Measurements from ENCODE around the gene JAKMIP1.

JAKMIP1 gene

GRCh38 chr4:6113641-6114040 lies 86.7 kb downstream of the JAKMIP1 start:
- H3K4me3 ChIP-seq (ENCODE audit: low read depth, low read length), result no peak overlapping the region
- no peak for TF ChIP-seq CTCF (IDR thresholded peaks at IDR 0.05; ENCODE audit: low read depth, low read length)
- no peak for DNase-seq (ENCODE audit: low read depth, low spot score)
- in situ Hi-C loops (cut with HindIII; ENCODE audit: low sequenced_read_pairs), result no loop called here

GRCh38 chr4:6112606-6113290 lies 87.6 kb downstream of the JAKMIP1 start:
- no peak overlapping the region for H3K4me3 ChIP-seq (ENCODE audit: low read depth, low read length)
- DNase-seq (ENCODE audit: low read depth, low spot score), result no peak
- in situ Hi-C loops (cut with HindIII; ENCODE audit: low sequenced_read_pairs), result no loop called here
- TF ChIP-seq CTCF (IDR thresholded peaks at IDR 0.05; ENCODE audit: low read depth, low read length), result no peak

GRCh38 chr4:6111354-6111960 lies 88.9 kb downstream of the JAKMIP1 start:
- H3K4me3 ChIP-seq (ENCODE audit: low read depth, low read length), result no peak overlapping the region
- in situ Hi-C loops (cut with HindIII; ENCODE audit: low sequenced_read_pairs), result no loop called here
- no peak for DNase-seq (ENCODE audit: low read depth, low spot score)
- TF ChIP-seq CTCF (IDR thresholded peaks at IDR 0.05; ENCODE audit: low read depth, low read length), result no peak

- no peak for TF ChIP-seq CTCF (IDR thresholded peaks at IDR 0.05; ENCODE audit: low read depth, low read length)
- no peak for DNase-seq (ENCODE audit: low read depth, low spot score)
- in situ Hi-C loops (cut with HindIII; ENCODE audit: low sequenced_read_pairs), result no loop called here
- no peak overlapping the region for H3K4me3 ChIP-seq (ENCODE audit: low read depth, low read length)
Measured at GRCh38 chr4:6110681-6111353, 89.5 kb downstream of the JAKMIP1 start.

GRCh38 chr4:6109842-6110560 lies 90.3 kb downstream of the JAKMIP1 start:
- DNase-seq (ENCODE audit: low read depth, low spot score), result no peak
- TF ChIP-seq CTCF (IDR thresholded peaks at IDR 0.05; ENCODE audit: low read depth, low read length), result no peak
- in situ Hi-C loops (cut with HindIII; ENCODE audit: low sequenced_read_pairs), result no loop called here
- H3K4me3 ChIP-seq (ENCODE audit: low read depth, low read length), result no peak overlapping the region

- no peak overlapping the region for H3K4me3 ChIP-seq (ENCODE audit: low read depth, low read length)
- in situ Hi-C loops (cut with HindIII; ENCODE audit: low sequenced_read_pairs), result no loop called here
- DNase-seq (ENCODE audit: low read depth, low spot score), result no peak
- TF ChIP-seq CTCF (IDR thresholded peaks at IDR 0.05; ENCODE audit: low read depth, low read length), result no peak
Measured at GRCh38 chr4:6107886-6108285, 92.5 kb downstream of the JAKMIP1 start.
